Measurements from ENCODE around the gene SMIM35. TPM values are rescaled to one million over a fixed set of nuclear protein-coding genes. Genes with fewer than 3 reads are reported as not detected.
"Not testable (repeated sequence)": the region's sequence is repeated elsewhere in the genome, so short reads cannot be mapped to it uniquely, and the experiment has no call there.

SMIM35 gene
- total RNA-seq, 2 experiments from 2014 or later: 2.2 to 2.4 TPM

- no peaks in the 10 kb centered on the region for H3K27me3 Mint-ChIP-seq (ENCODE audit: low read depth)
- H3K9me3 Mint-ChIP-seq (ENCODE audit: insufficient read depth): peaks cover 11% of the 10 kb centered on the region
- H3K36me3 Mint-ChIP-seq (ENCODE audit: low read depth): peaks cover 51% of the 10 kb centered on the region
- H3K27ac Mint-ChIP-seq: peak overlapping the region; percentile 90
- peaks cover 100% of the 10 kb centered on the region for H3K4me1 Mint-ChIP-seq (ENCODE audit: low read depth)
- POLR2A ChIA-PET: interaction anchor here (0.5 to 5.4 kb wide), 5 partner anchors 10 to 62 kb away, joined by 3 to 28 read pairs (median 4); partner anchors contain the start of gene IL10RA
- no peak overlapping the region for H3K4me3 Mint-ChIP-seq
- ATAC-seq: no peak
- DNase-seq: peak; percentile 32
- CTCF ChIA-PET: interaction anchor here (1.2 to 5.5 kb wide), 5 partner anchors 10 to 107 kb away, joined by 3 to 26 read pairs (median 3); no protein-coding TSS in a partner anchor
Measured at GRCh38 chr11:118012083-118012669, 74.6 kb downstream of the SMIM35 start.

- peaks cover 52% of the 10 kb centered on the region for H3K36me3 Mint-ChIP-seq (ENCODE audit: low read depth)
- CTCF ChIA-PET: interaction anchor here (0.7 kb wide), 1 partner anchor 42 kb away, joined by 3 read pairs; no protein-coding TSS in a partner anchor
- H3K4me3 Mint-ChIP-seq: no peak overlapping the region
- DNase-seq (no peak), ATAC-seq (no peak)
- H3K27me3 Mint-ChIP-seq (ENCODE audit: low read depth): no peaks in the 10 kb centered on the region
- peaks cover 100% of the 10 kb centered on the region for H3K4me1 Mint-ChIP-seq (ENCODE audit: low read depth)
- peak overlapping the region; percentile 90 for H3K27ac Mint-ChIP-seq
- POLR2A ChIA-PET: interaction anchor here (1.2 to 5.4 kb wide), 3 partner anchors 9 to 34 kb away, joined by 3 to 28 read pairs (median 21); partner anchors contain the start of gene IL10RA
- H3K9me3 Mint-ChIP-seq (ENCODE audit: insufficient read depth): peaks cover 6% of the 10 kb centered on the region
Measured at GRCh38 chr11:118010738-118011461, 75.9 kb downstream of the SMIM35 start.

- POLR2A ChIA-PET: interaction anchor here (1.0 kb wide), 1 partner anchor 24 kb away, joined by 3 read pairs; the partner anchor contains the start of gene IL10RA
- CTCF ChIA-PET: interaction anchor here (0.7 to 1.3 kb wide), 4 partner anchors 24 to 167 kb away, joined by 3 to 5 read pairs (median 4); no protein-coding TSS in a partner anchor
- Mint-ChIP-seq H3K36me3 (ENCODE audit: low read depth) (peaks cover 58% of the 10 kb centered on the region), H3K9me3 (ENCODE audit: insufficient read depth) (peaks cover 6% of the 10 kb centered on the region), H3K4me3 (no peak overlapping the region), H3K4me1 (ENCODE audit: low read depth) (peaks cover 100% of the 10 kb centered on the region), H3K27me3 (ENCODE audit: low read depth) (no peaks in the 10 kb centered on the region), H3K27ac (peak overlapping the region; percentile 90)
- ATAC-seq (no peak), DNase-seq (no peak)
Measured at GRCh38 chr11:118009864-118010737, 76.7 kb downstream of the SMIM35 start.

GRCh38 chr11:118008271-118008911, 78.4 kb downstream of the SMIM35 start:
- Mint-ChIP-seq H3K27ac (peak overlapping the region; percentile 98), H3K36me3 (ENCODE audit: low read depth) (peaks cover 60% of the 10 kb centered on the region), H3K4me3 (peak overlapping the region; percentile 57), H3K27me3 (ENCODE audit: low read depth) (no peaks in the 10 kb centered on the region), H3K9me3 (ENCODE audit: insufficient read depth) (no peaks in the 10 kb centered on the region), H3K4me1 (ENCODE audit: low read depth) (peaks cover 100% of the 10 kb centered on the region)
- DNase-seq (no peak), ATAC-seq (no peak)
- ChIA-PET POLR2A (interaction anchor here (0.7 to 4.9 kb wide), 11 partner anchors 7 to 92 kb away, joined by 3 to 33 read pairs (median 10); partner anchors contain the start of gene IL10RA), CTCF (interaction anchor here (0.7 to 14.8 kb wide), 11 partner anchors 7 to 191 kb away, joined by 3 to 168 read pairs (median 6); no protein-coding TSS in a partner anchor)

- DNase-seq (peak; percentile 71), ATAC-seq (peak; percentile 45)
- Mint-ChIP-seq H3K36me3 (ENCODE audit: low read depth) (peaks cover 57% of the 10 kb centered on the region), H3K27ac (peak overlapping the region; percentile 98), H3K4me3 (peak overlapping the region; percentile 57), H3K4me1 (ENCODE audit: low read depth) (peaks cover 100% of the 10 kb centered on the region)
- H3K9me3 Mint-ChIP-seq (ENCODE audit: insufficient read depth); H3K27me3 Mint-ChIP-seq (ENCODE audit: low read depth): not testable (repeated sequence)
- ChIA-PET POLR2A (interaction anchor here (0.8 to 4.9 kb wide), 9 partner anchors 8 to 56 kb away, joined by 5 to 33 read pairs (median 11); partner anchors contain the start of gene IL10RA), CTCF (interaction anchor here (0.8 to 14.8 kb wide), 13 partner anchors 8 to 199 kb away, joined by 3 to 168 read pairs (median 6); no protein-coding TSS in a partner anchor)
Measured at GRCh38 chr11:118007563-118008270, 79.0 kb downstream of the SMIM35 start.

GRCh38 chr11:118007040-118007439, 79.7 kb downstream of the SMIM35 start:
- H3K27me3 Mint-ChIP-seq (ENCODE audit: low read depth): no peaks in the 10 kb centered on the region
- H3K36me3 Mint-ChIP-seq (ENCODE audit: low read depth): peaks cover 55% of the 10 kb centered on the region
- H3K4me3 Mint-ChIP-seq: peak overlapping the region; percentile 57
- DNase-seq (no peak), ATAC-seq (no peak)
- H3K9me3 Mint-ChIP-seq (ENCODE audit: insufficient read depth): no peaks in the 10 kb centered on the region
- CTCF ChIA-PET: interaction anchor here (1.0 to 14.8 kb wide), 13 partner anchors 9 to 198 kb away, joined by 3 to 168 read pairs (median 5); no protein-coding TSS in a partner anchor
- H3K4me1 Mint-ChIP-seq (ENCODE audit: low read depth): peaks cover 100% of the 10 kb centered on the region
- peak overlapping the region; percentile 98 for H3K27ac Mint-ChIP-seq
- POLR2A ChIA-PET: interaction anchor here (0.6 to 4.9 kb wide), 8 partner anchors 9 to 46 kb away, joined by 3 to 33 read pairs (median 11); partner anchors contain the start of gene IL10RA

GRCh38 chr11:118006153-118006534, 80.6 kb downstream of the SMIM35 start:
- no peak for DNase-seq
- POLR2A ChIA-PET: interaction anchor here (0.8 to 4.9 kb wide), 6 partner anchors 10 to 55 kb away, joined by 3 to 33 read pairs (median 14); partner anchors contain the start of gene IL10RA
- Mint-ChIP-seq H3K4me1 (ENCODE audit: low read depth) (peaks cover 100% of the 10 kb centered on the region), H3K4me3 (no peak overlapping the region), H3K27ac (peak overlapping the region; percentile 98), H3K9me3 (ENCODE audit: insufficient read depth) (no peaks in the 10 kb centered on the region), H3K27me3 (ENCODE audit: low read depth) (no peaks in the 10 kb centered on the region), H3K36me3 (ENCODE audit: low read depth) (peaks cover 61% of the 10 kb centered on the region)
- ATAC-seq: no peak
- CTCF ChIA-PET: interaction anchor here (0.6 to 14.8 kb wide), 7 partner anchors 9 to 199 kb away, joined by 3 to 168 read pairs (median 16); no protein-coding TSS in a partner anchor

GRCh38 chr11:118005224-118006152, 81.3 kb downstream of the SMIM35 start:
- Mint-ChIP-seq H3K4me1 (ENCODE audit: low read depth) (peaks cover 100% of the 10 kb centered on the region), H3K27me3 (ENCODE audit: low read depth) (no peaks in the 10 kb centered on the region), H3K27ac (peak overlapping the region; percentile 98), H3K9me3 (ENCODE audit: insufficient read depth) (no peaks in the 10 kb centered on the region), H3K4me3 (no peak overlapping the region), H3K36me3 (ENCODE audit: low read depth) (peaks cover 63% of the 10 kb centered on the region)
- ChIA-PET CTCF (interaction anchor here (0.9 to 14.8 kb wide), 8 partner anchors 10 to 162 kb away, joined by 3 to 168 read pairs (median 18); partner anchors contain the start of gene IL10RA), POLR2A (interaction anchor here (0.8 to 4.9 kb wide), 6 partner anchors 10 to 54 kb away, joined by 3 to 33 read pairs (median 14); partner anchors contain the start of gene IL10RA)
- ATAC-seq: no peak
- no peak for DNase-seq

GRCh38 chr11:118004543-118005223, 82.1 kb downstream of the SMIM35 start:
- no peak overlapping the region for H3K4me3 Mint-ChIP-seq
- H3K36me3 Mint-ChIP-seq (ENCODE audit: low read depth): peaks cover 66% of the 10 kb centered on the region
- ATAC-seq: no peak
- no peaks in the 10 kb centered on the region for H3K9me3 Mint-ChIP-seq (ENCODE audit: insufficient read depth)
- no peak for DNase-seq
- CTCF ChIA-PET: interaction anchor here (0.9 to 14.8 kb wide), 7 partner anchors 11 to 188 kb away, joined by 3 to 168 read pairs (median 23); partner anchors contain the start of gene IL10RA
- peaks cover 100% of the 10 kb centered on the region for H3K4me1 Mint-ChIP-seq (ENCODE audit: low read depth)
- no peaks in the 10 kb centered on the region for H3K27me3 Mint-ChIP-seq (ENCODE audit: low read depth)
- POLR2A ChIA-PET: interaction anchor here (0.6 to 4.9 kb wide), 5 partner anchors 11 to 47 kb away, joined by 3 to 46 read pairs (median 31); partner anchors contain the start of gene IL10RA
- peak overlapping the region; percentile 98 for H3K27ac Mint-ChIP-seq

Measured in activated CD8-positive, alpha-beta T cell treated with anti-CD3 and anti-CD28 coated beads, Interleukin-2, amount 10 ng/mL, durations not matched to agents 7 days and 5 days (primary cell).